Skin of body (tissue), 2 donors: ENCODE measurements around the gene TSHZ1. TPM values are rescaled to one million over a fixed set of nuclear protein-coding genes. Genes with fewer than 3 reads are reported as not detected.

Experiments used
- DNase-seq: peaks from one replicate; lab custom pipeline; 2025; lab: John Stamatoyannopoulos, UW
- total RNA-seq: library from RNA; depleted of rRNA; stranded (reverse); fragments of >200 nt; gene quantifications from one replicate; pipeline ENCODE4 v1.2.3, GENCODE V29; 2014

The TSHZ1 gene
- total RNA-seq, 1 donor from 2014 or later: 8.7 TPM

DNA sequence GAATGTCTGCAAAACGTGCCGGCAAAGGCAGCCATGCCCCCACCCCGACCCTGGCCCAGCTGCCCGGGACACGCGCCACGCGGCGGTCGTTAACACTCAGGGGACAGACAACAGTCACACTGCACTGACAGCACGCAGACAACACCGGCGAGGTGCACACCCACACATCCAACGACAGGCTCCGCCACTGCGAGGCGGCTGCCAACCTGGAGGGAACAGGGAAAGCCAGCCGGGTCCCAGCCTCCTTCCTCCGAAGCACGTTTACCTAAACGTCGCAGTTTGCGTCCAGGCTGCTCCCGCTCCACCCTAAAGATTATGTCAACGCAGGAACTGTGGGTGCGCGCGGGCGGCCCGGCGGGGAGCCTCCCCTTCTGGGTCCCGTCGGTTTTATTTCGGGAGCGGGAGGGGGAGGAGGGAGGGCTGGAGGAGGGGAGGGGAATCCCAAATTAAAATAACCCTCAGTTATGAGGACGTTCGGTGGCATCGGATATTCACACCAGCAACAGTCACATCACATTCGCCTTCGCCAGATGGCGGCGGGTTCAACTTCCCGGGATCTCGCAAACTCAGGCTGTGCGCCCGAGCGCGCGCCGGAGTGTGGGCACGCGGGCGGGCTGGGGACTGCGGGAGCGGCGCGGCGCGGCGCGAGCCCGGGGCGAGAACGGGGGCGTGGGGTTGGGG lies 2.3 kb upstream of the TSHZ1 start:
- DNase-seq: peak; percentile 47

DNA sequence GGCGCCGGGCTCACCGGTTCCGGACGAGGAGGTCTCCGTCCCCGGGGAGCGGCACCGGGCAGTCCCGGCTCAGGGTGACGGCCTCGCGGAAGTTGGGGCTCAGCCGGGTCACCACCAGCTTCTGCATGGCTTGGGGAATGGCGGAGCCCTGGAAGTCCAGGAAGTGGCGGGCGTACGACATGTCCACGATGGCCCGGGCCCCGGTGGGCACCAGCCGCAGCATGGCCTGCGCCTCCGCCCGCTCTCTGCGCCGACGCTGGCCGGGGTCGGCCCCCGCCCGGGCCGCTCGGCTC lies 1.8 kb upstream of the TSHZ1 start:
- DNase-seq: no peak

DNA sequence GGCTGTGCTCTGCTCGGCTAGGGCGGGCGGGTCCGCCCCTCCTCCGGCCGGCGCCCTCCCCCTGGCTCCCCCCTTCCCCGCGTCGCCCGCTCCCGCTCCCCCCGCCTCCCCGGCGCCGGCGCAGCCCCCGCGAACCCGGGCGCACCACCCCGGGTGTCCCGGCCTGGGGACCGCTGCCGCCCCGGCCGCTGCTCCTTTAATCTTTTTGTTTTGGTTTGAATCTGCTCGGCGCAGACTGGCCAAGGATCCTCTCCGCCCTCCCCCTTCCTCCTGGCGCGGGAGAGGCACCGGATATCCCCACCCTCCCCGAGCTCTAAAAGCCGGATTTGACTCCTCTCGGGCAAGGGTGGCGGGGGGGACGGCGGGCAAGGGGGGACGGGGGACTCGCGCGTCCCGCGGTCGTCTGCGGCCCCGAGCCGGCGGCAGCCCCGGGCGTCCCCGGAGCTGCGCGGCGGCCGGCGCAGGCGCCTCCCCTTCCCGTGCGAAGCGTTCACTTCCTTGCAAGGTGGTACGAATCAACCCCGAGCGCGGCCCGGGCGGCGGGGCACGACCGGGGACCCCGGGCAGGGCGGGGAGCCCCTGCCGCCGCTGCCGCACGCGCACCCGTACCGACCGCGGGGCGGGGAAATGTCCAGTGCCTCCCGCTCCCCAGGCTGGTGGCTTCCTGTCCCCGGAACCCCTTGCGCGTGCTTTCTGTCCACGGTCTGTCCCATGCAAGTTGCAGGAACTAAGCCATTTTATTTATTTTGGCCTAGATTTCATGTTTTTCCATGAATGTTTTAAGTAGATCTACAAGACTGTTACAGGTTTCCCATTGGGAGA lies 1.3 kb upstream of the TSHZ1 start, which contains the start of gene PTGR3:
Gene PTGR3, minus strand, starts transcription at position 11 of the 822 bp plus-strand sequence. CDS start 81 bp downstream, outside the sequence.
- DNase-seq: peak; percentile 66

DNA sequence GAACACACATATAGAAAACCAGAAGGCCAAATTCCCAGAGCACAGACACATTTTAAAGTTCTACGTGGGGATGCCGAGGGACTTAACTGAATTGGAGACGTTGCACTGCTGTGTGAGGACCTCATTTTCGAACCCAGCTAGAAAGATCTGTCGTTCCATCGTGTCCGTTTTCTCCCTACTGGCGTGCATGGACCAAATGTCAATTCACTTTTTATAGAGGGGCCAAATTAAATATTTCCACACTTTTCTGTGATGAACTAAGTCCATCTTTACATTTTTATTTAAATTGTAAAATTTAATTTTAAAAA lies 692 bp upstream of the TSHZ1 start:
- DNase-seq: no peak

DNA sequence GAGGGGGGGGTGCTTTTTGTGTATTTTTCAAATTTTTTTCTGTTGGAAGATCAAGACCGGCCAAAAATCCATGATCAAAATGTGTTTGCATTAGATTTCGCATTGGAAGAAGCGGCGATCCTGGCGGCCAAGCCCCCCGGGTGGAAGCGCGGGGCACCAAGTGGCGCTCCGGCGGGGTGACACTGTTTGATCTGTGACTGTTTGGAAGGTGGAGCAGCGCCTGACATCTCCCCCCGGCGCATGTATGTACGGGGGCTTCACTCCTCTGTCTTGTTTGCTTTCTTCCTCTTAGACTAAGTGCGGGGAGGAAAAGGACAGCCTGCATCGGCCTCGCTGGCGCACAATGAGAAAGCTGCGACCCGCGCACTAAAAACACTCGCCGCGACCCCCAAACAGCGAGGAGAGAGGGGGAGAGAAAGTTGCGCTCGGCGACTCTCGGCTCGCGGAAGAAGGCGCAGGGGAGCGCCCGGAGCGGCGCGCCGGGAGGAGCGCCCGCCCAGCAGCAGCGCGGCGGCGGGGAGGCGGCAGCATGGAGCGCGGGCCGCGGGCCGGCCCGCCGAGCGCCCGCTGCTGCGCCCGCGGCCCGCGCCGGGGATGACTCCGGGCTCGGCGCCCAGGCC lies 515 bp downstream of the TSHZ1 start:
- DNase-seq: no peak

DNA sequence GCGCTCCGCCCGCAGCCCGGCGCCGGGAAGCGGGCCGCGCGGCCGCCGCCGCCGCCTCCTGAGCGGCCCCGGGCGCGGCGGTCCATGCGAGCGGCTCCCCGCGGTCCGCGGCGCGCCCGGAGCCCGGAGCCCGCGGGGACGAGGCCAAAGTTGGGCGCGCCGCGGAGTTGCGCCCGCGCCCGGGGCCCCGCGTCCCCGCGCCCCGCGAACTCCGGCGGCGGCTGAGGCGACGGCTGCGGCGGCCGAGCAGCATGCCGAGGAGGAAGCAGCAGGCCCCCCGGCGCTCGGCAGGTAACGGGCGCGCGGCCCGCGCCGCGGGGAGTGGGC lies 992 bp downstream of the TSHZ1 start:
- DNase-seq: no peak

DNA sequence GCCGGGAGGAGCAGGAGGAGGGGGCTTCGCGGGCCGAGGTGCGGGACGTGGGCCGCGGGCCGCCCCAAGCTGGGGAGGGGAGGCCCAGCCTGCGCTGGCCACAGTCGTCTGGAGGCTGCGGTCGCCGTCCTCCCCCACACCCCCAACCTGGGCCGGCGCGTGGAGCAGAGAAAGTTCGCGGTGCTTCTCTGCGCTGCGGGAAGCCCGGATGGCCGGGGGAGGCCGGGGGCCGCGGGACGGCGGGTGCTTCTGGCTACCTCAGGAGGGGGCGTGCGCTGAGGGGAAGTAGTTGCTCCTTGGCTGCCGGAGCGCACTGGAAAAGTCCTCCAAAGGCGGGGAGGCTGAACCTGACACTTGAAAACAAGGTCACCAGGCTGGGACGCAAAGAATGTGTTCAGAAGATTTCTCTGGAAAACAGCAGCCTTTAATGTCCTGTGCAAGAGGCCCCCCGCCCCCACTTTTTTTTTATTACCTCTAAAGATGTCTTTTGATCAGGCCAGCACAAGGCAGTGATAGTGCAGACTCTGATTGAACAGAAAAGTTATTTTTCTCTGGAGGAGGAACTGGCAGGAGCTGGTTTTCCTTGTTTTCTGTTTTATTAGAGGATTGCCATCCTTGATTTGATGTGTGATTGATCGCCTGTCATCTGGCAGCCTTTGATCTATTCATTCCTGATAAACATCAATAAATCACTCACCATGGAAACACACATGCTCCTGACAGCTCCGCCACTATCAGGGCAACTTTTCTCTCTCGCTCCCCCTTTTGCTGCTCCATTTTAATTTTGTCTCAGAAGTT lies 1.6 kb downstream of the TSHZ1 start:
- peak; percentile 26 for DNase-seq

DNA sequence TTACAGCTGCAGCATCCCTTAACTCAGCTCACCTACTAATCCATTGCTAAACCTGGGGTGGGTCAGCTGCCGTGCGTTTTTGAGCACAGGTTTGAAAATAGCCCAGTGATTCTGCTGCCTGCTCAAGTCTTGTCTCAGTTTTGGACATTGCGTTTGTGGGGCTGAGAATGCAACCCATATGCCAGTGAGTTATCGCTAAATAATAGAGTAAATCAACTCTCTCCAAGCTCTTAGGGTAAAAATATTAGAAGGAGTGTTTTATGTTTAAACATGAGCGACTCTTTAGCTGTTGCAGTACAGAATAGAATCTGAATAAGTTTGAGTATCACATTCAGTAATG lies 2.1 kb downstream of the TSHZ1 start:
- peak; percentile 10 for DNase-seq

DNA sequence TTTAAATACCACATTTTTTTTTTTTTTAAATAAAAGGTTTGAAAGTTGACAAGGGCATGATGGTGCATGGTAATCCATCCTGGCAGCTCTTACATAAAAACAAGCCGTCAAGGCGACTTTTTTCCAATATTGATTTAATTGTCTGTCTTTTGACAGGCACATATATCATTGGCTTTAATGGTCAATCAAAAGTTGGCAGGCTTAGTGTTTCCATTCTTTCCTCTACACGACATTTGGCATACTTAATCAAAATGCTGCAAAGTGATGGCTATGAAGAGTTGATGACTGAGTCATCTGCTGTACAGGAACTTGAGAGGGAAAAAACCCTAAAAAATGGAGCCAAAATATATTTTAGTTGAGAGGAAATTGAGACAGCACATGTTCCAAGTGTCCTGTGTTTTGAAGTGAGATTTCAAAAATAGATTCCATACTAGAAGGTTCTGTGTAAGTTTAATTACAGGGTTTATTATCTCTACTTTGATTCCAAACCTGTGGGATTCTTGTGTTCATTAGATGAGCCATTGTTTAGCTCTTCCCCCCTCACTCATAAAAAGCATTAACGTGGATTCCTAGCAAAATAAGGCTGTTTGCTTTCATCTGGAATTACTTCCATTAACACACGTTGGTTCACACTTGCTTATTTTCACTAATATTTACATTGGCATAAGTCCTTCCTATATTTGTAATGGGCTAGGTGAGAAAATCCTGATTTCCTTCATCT lies 3.2 kb downstream of the TSHZ1 start:
- DNase-seq: peak; percentile 74

DNA sequence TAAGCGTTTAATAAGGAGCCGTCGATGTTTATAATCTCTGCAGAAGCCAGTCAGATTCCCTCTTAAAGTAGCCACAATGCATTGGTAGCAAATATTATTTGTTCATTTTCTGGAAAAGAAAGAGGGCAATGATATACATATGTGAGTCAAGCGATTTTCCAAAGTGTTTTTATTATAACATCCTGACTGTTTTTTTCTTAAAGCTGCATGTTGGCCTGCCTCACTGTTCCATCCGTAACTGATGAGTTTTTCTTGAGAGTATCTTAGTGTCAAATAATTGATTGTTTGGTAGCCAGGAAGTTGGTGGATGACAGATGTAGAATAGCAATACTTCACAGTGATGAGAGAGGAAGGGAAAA lies 3.7 kb downstream of the TSHZ1 start:
- DNase-seq: no peak

DNA sequence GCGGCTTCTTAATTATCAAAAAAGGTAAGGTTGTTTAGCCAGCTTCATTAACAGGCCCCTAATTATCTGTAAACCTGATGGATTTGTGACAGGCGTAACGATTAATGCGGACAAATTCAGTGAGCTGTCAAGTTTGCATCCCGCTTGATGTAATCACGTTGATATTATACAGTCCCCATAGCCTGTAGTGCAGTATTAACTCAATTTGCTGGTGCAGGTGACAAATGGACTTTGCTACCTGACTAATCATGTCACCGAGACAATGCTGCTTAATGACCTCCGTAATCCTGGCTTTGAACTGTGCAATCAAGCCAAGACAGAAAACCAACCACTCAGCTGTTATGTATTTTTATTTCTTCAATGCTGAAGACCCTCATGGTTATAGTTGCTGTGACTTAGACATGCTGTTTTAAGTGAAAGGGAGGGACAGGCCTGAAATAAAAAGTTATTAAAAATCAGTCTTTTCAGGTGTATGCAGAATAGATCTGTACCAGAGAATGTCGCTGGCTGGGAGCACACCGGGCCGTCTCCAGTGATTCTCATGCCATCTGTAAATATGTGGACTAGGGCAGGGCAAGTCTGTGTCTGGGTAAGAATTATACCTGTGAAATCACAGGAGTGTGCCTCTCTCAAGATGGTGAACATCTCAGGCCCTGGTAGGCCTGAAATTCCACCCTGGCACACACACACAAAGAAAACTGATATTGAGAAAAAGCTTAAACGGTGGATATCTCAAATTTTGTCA lies 4.3 kb downstream of the TSHZ1 start:
- no peak for DNase-seq

DNA sequence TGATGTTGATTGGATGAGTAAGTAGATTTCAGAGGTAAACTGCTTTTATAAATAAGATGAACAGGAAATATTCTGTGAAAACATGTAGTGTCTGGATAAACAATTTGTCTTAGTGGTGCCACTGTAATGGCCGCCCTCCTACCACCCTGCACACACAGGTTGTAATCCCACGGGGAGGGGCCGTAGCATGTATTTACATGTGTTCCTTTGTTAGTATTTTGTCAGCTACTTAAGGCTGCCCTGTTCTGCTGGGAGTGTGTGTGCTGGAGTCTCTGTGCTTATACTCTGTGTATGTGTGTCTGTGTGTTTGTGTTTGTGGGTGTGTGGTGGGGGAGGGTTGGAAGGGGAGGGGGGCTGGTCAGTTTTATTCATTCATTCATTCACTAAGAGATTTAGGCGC lies 5.1 kb downstream of the TSHZ1 start:
- DNase-seq: no peak

DNA sequence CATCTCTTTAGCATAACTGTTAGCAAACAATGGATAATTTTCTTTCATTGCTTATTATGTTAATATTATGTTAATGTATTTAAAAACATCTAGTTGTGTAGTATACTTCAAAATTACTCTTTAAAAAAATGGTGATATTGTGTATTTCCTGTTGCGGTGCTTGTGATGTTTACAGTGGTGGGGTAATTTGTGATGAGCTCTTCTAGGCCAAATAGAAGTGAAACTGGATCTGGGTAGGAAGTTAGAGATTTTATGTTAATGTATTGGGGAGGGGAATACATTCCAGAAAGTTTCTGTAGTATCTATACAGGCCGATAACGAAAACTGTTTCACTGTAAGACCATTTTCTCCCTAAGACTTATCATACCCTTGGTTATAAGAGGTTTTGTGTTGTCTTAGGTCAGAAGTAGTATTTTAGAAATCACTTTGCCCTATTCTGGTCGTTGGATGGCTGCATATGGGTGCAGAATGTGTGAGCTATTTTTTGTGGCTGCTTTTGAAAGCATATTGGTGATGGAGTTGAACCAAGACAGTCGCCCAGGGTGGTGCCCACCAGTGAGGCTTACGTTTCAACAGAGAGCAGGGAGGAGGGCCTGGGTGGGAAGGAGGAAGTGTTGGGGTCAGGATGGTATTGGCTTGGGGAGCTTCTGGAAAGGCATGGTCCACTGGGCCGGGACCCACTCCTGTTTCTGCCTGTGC lies 5.8 kb downstream of the TSHZ1 start:
- DNase-seq: no peak

DNA sequence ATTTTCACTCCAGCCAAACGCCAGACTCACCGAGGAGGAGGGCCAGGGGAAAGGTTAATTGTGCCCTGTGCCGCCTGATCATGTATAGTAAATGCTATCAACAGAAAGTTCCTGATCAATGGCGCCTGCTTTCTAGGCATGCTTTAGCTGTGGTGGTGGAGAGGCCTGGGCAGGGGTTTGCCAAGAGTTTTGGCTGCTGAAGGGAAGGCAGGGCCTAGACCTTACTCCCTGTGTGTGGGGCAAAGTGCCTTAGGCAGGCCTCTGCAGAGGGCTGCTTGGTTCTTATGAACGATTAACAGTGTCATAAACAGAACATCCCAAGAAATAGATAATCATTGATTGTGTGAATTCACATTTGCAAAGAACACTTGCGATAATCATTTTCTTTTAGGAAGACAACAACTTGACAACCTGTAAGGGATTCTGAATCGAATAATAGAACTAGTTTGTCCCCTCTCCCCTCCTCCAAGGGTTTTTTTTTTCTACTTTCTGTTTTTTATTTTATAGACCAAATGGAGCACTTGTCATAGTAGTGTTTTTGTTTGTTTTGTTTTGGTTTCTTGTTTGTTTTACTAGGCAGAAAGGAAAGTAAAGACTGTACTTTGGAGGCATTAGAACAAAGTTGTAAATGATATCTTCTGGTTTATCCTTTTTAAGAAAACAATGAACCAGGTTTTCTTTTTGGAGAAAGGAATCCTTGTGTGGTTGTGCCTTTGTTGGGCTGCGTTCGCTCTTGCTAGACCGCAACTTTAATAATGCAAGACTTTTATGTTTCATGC lies 6.5 kb downstream of the TSHZ1 start:
- DNase-seq: no peak

DNA sequence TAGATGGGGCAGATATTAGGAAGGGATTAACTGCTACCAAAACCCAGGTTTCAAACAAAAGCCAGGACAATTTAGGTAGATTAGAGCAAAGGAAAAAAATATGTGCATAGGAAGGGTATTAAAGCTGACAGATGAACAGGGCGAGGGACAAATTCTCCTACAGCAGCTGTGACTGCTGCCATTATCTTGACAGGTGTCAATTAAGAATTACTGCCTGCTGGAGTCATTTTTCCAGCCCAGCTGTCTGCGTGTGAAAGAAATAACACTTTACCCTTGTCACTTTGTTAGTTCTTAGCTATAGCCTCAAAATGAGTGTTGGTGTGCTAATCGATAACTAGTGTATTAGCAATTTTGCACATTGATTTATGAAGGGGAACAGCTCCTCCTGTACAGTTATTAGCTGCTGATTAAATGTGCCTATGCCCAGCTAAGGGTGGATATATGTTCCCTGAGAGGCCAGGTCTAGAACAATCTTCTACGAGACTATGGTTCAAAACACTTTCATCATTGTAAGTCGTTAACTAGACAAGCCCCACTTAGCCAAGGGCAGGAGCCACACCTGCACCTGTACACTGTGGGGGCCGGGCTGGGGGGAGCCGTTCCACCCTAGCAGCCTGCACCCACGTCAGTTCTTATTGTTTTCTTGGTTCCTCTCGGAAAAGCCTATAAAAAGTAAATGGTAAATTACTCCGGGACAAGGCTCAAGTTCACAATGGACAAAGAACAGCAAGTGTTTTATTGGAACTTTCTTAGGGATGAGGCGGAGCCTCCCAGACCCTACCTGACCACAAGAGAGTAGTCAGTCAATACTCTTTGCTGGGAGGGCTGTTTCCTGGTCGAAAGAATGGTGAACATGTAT lies 7.7 kb downstream of the TSHZ1 start:
- no peak for DNase-seq

DNA sequence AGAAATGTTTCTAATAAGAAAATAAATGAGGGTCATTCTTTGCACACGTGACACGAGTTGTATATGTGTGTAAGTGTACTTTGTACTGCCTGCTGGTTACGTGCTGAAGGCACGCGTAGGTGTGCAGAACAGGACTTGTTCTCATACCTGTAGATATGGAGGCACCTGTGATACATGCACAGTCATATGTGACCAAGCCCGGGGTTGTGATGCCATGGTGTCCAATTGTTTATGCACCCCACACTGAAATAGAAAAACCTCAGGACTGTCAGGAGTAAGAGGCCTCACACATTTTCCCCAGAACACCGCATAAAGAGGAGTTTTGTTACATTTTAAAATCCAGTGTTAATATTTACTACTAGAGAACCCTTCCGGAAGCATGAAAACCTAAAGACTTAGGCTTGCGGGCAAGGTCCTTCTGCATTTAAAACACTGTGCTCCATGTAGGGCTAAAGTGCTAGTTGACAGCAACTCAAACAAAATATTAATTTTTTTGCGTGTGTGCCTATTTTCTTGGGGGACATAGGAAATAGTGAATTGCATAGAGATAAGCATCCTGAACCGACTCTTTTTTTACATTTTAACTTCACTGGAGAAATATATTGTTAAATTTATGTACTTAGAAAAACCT lies 9.3 kb downstream of the TSHZ1 start:
- no peak for DNase-seq

DNA sequence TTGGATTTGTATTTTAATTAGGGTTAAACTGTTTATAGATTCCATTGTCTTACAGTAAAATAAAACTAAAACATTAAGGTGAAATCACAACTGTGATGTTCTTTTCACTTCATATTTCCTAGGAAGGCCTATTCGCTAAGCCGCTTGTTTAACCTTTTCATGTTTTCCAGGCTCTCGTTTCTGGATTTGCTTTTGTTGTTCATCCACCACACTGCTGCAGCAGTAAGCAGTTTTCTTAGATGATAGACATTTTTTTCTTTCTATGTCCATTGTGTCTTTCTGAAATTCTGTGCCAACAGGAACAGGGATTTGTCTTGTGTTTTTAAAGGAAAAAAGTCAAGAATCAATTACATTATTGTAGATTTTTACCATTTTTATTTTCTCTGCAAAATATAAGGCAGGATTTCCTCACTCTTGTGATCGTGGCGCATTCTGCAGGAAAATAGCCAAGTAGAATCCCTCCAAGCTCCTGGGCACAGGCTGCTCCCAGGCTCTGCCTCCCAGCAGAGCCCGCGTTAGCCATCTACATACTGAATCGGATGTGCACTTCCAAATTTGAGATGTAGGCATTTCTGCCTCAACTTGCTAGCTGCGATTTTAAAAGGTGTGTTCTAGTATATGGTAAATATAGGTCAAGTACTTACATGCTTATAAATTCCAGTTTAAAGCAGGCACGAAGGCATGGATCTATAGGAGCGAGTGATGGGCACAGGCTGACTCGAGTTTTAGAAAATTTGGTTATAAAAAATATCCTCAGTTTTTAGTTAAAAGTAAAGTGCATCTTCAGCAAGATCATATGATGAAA lies 10.2 kb downstream of the TSHZ1 start:
- no peak for DNase-seq
